NCI-H1105 (cell line): ENCODE results near the gene NRXN2.
A peak's percentile ranks its signal among the peaks of the same experiment; 100 is the strongest.

Source experiments
- DNase-seq: peaks from one replicate; lab custom pipeline; 2025; lab: John Stamatoyannopoulos, UW

Gene NRXN2

DNA sequence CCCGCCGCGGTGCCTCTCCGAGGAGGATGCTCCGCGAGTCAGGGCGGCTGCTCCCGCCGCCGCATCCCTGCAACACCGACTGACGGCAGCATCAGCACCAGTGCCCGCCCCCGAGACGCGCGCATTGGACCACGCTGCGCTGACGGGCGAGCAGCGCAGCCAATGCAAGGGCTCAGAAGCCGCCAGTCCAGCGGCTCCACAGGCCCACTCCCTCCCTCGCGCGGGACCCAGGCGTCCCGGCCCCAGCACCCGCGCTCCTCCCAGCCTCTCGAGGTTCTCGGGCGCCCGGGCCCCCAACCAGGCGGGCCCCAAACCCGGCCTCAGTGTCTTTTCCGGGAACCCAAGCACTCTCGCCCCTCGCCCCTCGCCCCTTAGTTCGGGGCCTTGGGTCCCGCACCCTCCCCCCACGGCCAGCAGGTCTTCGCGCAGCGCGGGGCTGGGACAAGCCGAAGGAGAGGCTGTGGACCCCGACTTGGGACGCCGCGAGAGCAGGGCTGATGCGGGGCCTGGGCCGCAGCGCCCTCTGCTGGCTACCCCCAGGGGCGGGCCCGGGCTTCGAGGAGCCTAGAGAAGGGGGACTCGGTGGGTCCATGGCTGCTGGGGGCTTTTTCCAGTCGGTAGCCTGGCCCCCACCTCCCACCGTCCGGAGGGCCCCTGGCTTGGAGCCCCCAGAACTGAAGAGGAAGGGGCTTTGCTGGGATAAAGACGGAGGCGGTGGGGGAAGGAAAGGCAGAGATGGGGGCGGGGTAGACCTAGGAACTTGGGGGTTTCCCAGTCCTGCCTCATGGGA lies at the start of gene NRXN2:
NRXN2 (minus strand) TSS at position 81 of the 790 bp plus-strand sequence. CDS start 9,498 bp downstream, outside the sequence.
- DNase-seq: peak; percentile 88

GRCh38 chr11:64772303-64773018 lies 49.5 kb upstream of the NRXN2 start:
- DNase-seq: no peak

DNA sequence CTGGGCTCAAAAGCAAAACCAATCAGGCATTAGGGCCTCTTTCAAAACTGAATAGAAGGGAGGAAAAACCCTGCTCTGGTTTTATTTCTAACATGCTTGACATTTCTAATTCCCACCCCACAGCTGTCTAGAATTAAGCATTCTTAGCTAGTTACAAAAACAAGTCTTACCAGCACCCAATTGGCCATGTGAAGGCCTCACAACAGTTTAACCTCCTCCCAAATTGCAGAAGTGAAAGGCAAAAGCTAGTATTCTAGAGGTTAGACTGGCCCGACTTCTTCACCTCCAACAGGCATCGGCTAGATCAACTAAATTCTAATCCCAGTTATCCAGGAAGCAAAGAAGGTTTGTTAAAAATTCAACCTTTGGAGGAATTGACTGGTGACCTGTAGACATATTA lies 48.9 kb upstream of the NRXN2 start:
- no peak for DNase-seq

DNA sequence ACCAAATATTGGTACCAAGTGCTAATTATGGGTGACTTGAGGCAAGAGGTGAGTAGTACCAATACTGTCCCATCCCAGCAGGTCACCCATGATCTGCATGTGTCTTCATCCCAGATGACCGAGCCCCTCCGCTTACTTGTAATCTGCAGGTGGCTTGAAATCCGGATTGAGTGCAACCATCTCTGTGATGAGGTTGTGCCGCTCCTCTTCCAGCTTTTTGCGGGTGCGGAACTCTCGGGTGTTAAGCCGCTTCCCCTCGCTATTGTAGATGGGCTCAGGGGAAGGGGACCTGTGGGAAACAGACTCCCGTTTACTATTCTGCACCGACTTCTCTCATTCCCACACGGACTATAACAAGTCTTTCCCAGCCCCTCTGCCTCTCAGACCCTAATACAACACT lies 47.1 kb upstream of the NRXN2 start:
- no peak for DNase-seq

DNA sequence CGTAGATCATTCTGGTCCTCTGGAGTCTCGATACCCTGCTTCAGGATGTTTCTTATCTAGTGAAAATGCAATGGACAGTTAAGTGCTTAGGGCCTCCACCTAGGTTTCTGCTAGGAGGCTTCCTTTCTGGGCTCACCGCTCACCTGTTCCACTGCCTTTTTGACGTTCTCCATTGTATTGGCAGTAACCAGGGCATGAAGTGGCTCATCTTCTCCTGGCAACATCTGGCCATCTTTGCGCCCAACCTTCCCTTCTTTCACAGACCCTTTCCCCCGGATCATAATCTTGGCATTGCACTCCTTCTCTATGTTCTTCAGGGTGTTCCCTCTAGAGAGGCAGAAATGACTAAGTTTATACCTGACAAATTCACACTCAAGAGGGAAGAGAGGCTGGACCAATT lies 46.3 kb upstream of the NRXN2 start:
- DNase-seq: no peak

DNA sequence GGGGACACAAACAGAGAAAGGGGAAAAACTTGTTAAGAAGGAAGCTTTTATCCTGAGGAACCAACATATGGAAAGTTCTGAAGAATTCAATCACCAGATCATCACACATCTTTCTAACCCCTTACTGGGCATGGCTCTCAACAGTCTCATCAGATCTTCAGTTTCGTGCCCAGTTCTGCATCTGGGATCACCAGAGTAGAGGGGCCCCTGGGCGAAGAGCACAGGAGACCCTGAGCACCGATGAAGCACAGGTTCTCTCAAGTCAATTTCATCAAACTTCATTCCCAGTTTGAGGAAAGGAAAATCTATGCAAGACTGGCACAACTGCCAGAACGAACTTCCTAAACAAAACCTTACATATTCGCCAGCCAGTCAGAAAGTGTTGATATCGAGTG lies 45.3 kb upstream of the NRXN2 start:
- no peak for DNase-seq

- DNase-seq: peak; percentile 16
These were observed 44.6 kb upstream of the NRXN2 start for GRCh38 chr11:64767344-64768299.

DNA sequence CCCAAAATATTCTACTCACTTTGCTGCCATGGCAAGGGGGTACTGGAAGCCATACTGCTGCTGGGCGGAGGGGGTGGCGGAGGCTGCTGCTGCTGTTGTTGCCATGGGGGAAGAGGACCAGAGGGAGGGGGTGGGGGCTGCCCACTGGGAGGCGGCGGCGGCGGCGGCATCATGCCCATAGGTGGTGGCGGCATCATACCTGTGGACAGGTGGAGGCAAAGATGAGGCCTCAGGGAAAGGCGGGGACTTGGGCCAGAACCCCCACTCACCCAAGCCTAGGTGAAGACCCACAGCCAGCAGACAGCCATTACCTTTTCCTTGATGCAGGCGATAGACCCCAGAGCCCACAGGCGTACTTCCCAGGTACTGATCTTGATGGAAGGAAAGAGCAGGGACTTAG lies 43.9 kb upstream of the NRXN2 start:
- no peak for DNase-seq

GRCh38 chr11:64765851-64766665 lies 43.1 kb upstream of the NRXN2 start:
- DNase-seq: no peak

- DNase-seq: no peak
These were observed 42.4 kb upstream of the NRXN2 start for GRCh38 chr11:64765291-64765850.

DNA sequence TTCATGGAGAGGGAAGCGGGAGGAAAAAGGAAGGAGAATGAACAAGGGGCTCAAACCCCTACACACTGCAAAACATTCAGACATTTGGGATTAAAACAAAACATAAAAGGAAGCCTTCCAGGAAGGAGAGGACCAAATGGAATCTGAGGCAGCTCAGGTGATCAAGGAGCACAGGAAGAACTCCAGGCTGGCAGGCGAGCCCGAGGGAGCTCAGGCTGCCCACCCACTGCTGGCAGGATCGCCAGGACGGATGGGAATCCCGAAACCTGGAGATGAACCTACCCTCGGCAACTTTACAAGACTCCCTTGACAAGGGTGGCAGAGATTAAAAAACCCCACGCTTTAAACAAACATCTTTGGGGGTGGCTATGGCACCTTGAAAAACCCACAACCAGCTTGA lies 41.8 kb upstream of the NRXN2 start:
- DNase-seq: no peak

DNA sequence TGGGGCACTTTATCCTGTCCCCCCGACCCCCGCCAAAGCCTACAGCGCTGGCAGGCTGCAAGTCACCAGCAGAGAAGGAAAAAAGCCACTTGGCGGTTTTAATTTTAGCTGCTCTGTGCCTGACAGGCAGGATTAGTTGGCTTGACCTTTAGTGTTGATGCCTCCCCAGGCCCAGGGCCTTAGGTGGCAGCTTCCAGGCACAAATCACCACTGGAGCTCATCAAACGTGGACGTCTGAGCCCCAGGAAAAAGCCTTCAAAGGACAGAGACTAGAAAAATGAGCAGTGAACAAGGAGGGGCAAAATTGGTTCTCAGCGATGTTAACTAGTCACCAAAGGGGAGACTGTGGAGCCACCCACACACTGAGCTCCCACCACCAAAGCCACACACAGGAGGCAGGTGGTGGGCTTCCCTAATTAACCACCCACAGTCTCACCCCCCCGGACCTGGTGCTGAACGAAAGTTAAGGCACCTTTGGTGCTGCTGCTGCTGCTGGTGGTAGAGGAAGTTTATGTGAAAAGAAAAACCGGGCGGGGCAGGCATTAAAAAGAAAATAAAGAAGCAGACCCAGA lies 41.1 kb upstream of the NRXN2 start:
- no peak for DNase-seq

GRCh38 chr11:64763526-64764039 lies 40.6 kb upstream of the NRXN2 start:
- DNase-seq: no peak

- no peak for DNase-seq
These were observed 39.9 kb upstream of the NRXN2 start for GRCh38 chr11:64762674-64763525.

GRCh38 chr11:64762277-64762673 lies 39.3 kb upstream of the NRXN2 start:
- DNase-seq: no peak

DNA sequence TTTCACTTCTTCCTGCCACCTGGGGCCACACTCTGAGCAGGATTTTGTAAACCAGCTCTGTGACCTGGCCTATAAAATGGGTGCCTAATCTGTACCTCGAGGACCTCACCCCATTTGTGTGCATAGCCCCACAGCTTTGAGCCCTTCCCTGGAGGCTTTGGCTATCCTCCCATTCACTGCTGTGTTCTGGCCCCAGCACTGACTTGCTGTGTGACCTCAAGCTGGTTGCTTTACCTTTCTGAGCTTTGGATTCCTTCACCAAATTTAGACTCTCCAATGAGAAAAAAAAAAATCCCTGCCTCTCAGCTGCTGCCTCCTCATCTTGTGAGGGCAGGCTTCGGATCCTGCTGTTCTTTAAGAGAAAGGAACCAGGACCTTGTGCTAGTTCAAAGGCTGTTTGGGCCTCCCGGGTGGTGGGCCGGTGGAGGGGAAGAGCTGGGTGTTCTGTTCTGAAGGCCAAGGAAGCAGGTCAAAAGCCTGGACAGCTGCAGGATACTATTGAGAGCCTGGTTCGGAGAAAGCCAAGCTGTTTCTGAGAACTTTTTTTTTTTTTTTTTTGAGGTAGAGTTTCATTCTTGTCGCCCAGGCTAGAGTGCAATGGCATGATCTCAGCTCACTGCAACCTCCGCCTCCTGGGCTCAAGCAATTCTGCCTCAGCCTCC lies 37.9 kb upstream of the NRXN2 start:
- DNase-seq: no peak

DNA sequence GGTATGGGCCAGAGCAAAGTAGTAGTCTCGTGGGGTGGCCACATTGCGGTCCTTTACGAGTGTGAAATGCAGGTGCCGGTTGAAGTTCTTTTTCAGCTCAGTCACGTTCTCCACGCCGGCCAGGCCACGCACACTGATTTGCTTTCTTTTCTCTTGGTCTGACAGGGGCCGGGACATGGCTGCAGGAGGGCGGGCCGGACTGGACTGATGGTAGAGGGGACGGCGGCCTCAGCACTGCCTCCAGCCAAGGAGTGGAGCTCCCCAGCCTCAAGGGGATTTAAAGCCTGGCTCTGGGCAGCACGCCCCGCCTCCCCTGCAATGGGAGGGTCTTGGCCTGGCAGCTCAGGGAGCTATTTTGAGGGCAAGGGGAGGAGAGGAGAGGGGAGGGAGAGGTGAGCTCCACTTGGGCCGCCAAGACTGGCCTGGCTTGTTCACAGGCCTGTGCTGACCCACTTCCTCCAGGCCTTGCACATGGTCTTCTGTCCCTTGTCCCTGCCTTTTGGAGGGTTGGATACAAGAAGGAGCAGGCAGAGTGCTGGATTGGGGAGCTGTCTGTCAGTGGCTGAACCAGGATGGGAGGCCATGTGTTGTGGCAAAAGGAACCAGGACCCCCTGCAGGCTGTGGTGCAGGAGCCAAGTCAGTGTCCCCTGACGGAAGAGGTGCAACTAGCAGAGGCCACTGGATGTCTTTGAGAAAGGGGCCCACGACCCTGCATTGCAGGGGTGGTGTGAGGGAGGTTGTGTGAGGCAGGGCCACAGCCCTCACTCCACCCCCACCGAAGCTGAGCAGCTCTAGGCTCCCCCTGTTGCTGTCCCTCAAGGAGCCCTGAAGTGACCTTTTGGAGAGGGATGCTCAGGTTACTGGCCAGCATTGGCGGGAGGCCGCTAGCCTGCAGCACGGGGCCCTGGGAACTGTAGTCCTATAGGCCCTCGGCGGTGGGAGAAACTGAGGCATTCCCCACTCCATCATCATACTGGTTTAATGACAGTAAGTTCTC lies 37.0 kb upstream of the NRXN2 start, which contains the start of gene PYGM:
PYGM (minus strand) TSS at position 253 of the 998 bp plus-strand sequence; CDS start at position 177, 76 bp downstream.
- DNase-seq: no peak
